Panc1 (cell line): Measurements from ENCODE around the gene CFDP1. TPM values are rescaled to one million over a fixed set of nuclear protein-coding genes. Genes with fewer than 3 reads are reported as not detected.

ENCODE experiments used
- ATAC-seq: fragments of 200-7000 bp; cut with Tn5 transposase; 2 replicates; pipeline ENCODE4 v1.9.1; 2020; ENCODE audit warnings: mild to moderate bottlenecking, moderate library complexity
- BruUV-seq: library from RNA; stranded (reverse); fragments of 400-500 nt; replicated peaks from 2 replicates; lab custom pipeline; 2021; lab: Mats Ljungman, UMichigan
- CTCF ChIA-PET: fragments of 300-600 bp; sonication (Branson Sonifier 250); formaldehyde crosslinking; loops from one replicate; lab custom pipeline; 2022; ENCODE audit warnings: antibody characterized with exemption; lab: Charles Lee
- POLR2A ChIA-PET: fragments of 300-600 bp; sonication (Branson Sonifier 250); formaldehyde crosslinking; loops from one replicate; lab custom pipeline; 2022; ENCODE audit warnings: antibody characterized with exemption; lab: Charles Lee
- DNase-seq: peaks from one replicate; pipeline ENCODE4 v3.0.0-alpha.2; 2010; ENCODE audit warnings: low read depth, low spot score
- H3K27ac ChIP-seq: 2 replicates; pipeline ENCODE4 v1.5.1; 2011; ENCODE audit warnings: mild to moderate bottlenecking, low read length, inconsistent platforms
- H3K27me3 ChIP-seq: fragments of 200-500 bp; sonication (Bioruptor generic); 2 replicates; pipeline ENCODE4 v1.6.0; 2014; ENCODE audit warnings: low read length, inconsistent platforms; ENCODE audit not compliant: control insufficient read depth, insufficient read depth
- H3K36me3 ChIP-seq: fragments of 200-500 bp; sonication (Bioruptor generic); 2 replicates; pipeline ENCODE4 v1.5.1; 2014; ENCODE audit warnings: inconsistent platforms, mild to moderate bottlenecking, low read length, moderate library complexity; ENCODE audit not compliant: control insufficient read depth, insufficient read depth
- H3K4me1 ChIP-seq: 2 replicates; pipeline ENCODE4 v1.5.1; 2011; ENCODE audit warnings: inconsistent platforms, mild to moderate bottlenecking, low read length, moderate library complexity; ENCODE audit not compliant: control insufficient read depth, insufficient read depth
- H3K4me3 ChIP-seq, 2 experiments: 2 replicates each; pipeline ENCODE4 v1.5.1; 2011 to 2012; ENCODE audit warnings: low read depth in 2 of 2, low read length in 2 of 2, mild to moderate bottlenecking in 2 of 2, inconsistent platforms in 1 of 2, moderate library complexity in 1 of 2
- H3K9me3 ChIP-seq: fragments of 200-500 bp; sonication (Bioruptor generic); 2 replicates; pipeline ENCODE4 v1.5.1; 2014; ENCODE audit warnings: low read depth, mild to moderate bottlenecking, inconsistent platforms, low read length, moderate library complexity; ENCODE audit not compliant: control insufficient read depth, insufficient read depth
- CTCF ChIP-seq: fragments of 450-650 bp; IDR thresholded peaks from 2 replicates; pipeline ENCODE4 v1.5.1; 2017; ENCODE audit warnings: mild to moderate bottlenecking
- POLR2AphosphoS5 ChIP-seq: IDR thresholded peaks from 2 replicates; pipeline ENCODE4 v1.6.1; 2012; ENCODE audit warnings: mild to moderate bottlenecking, low read depth, low read length, moderate library complexity
- REST ChIP-seq, 2 experiments: IDR thresholded peaks; 2 replicates each; pipeline ENCODE4 v1.6.1; 2011 to 2012; ENCODE audit warnings: low read depth in 2 of 2, control low read depth in 1 of 2, low read length in 1 of 2, mild to moderate bottlenecking in 1 of 2, moderate library complexity in 1 of 2; ENCODE audit not compliant: insufficient read depth in 1 of 2
- SIN3A ChIP-seq: IDR thresholded peaks from 2 replicates; pipeline ENCODE4 v1.6.1; 2012; ENCODE audit warnings: low read depth, mild to moderate bottlenecking, low read length, moderate library complexity, borderline replicate concordance; ENCODE audit not compliant: insufficient read depth
- TCF7L2 ChIP-seq: IDR thresholded peaks from 2 replicates; pipeline ENCODE4 v1.6.1; 2011; ENCODE audit warnings: mild to moderate bottlenecking, low read depth, low read length, inconsistent platforms
- in situ Hi-C: cut with HindIII; loops from 2 replicates; pipeline ENCODE4 v1.10.0; 2016; ENCODE audit warnings: low sequenced_read_pairs, low pct_unique_long_range_greater_than_20kb
- intact Hi-C: fragments of 100-400 bp; cut with micrococcal nuclease; formaldehyde crosslinking; loops from one replicate; pipeline ENCODE4 v1.10.0; 2022; ENCODE audit not compliant: unreplicated experiment
- total RNA-seq: library from RNA; stranded (reverse); gene quantifications from one replicate; pipeline ENCODE4 v1.2.1, GENCODE V29; 2021; ENCODE audit not compliant: unreplicated experiment

Gene CFDP1
- total RNA-seq, 1 experiment from 2014 or later, result 25.7 TPM

GRCh38 chr16:75250089-75250808, 183.1 kb downstream of the CFDP1 start:
- H3K27ac ChIP-seq, result peak overlapping the region; percentile 95
- in situ Hi-C loops, result no loop called here
- H3K4me1 ChIP-seq, result peaks cover 74% of the 10 kb centered on the region
- DNase-seq (no peak), ATAC-seq (no peak)
- H3K9me3 ChIP-seq, result no peaks in the 10 kb centered on the region
- TF ChIP-seq SIN3A, result 0 out of 2 replicates have a peak, but pooled peaks have one; percentile 4
- no peak for TF ChIP-seq CTCF
- H3K27me3 ChIP-seq, result no peaks in the 10 kb centered on the region
- ChIA-PET POLR2A (interaction anchor here (0.5 to 0.6 kb wide), 2 partner anchors 16 to 17 kb away, joined by 3 to 7 read pairs; no protein-coding TSS in a partner anchor), CTCF (interaction anchor here (0.5 to 0.6 kb wide), 2 partner anchors 117 to 129 kb away, joined by 5 to 6 read pairs; no protein-coding TSS in a partner anchor)
- BruUV-seq, result no TSS peak
- intact Hi-C loops, result no loop called here
- H3K4me3 ChIP-seq, result peak overlapping the region; percentile 70 to 78
- H3K36me3 ChIP-seq, result no peaks in the 10 kb centered on the region

- Histone ChIP-seq H3K4me3 (peak overlapping the region; percentile 70 to 78), H3K9me3 (no peaks in the 10 kb centered on the region), H3K27ac (peak overlapping the region; percentile 95), H3K27me3 (no peaks in the 10 kb centered on the region), H3K36me3 (no peaks in the 10 kb centered on the region), H3K4me1 (peaks cover 74% of the 10 kb centered on the region)
- ATAC-seq (no peak), DNase-seq (no peak)
- intact Hi-C loops (no loop called here), in situ Hi-C loops (no loop called here)
- POLR2A ChIA-PET, result no interaction called here
- CTCF ChIA-PET, result no interaction called here
- BruUV-seq, result no TSS peak
- TF ChIP-seq TCF7L2, result no peak
- no peak for TF ChIP-seq POLR2AphosphoS5
- TF ChIP-seq REST (IDR thresholded peaks at IDR 0.05; ENCODE audit: insufficient read depth in 1 of 2, low read depth in 2 of 2, low read length in 1 of 2), result no peak
- no peak for TF ChIP-seq SIN3A
- no peak for TF ChIP-seq CTCF
Measured at GRCh38 chr16:75249441-75249840, 183.9 kb downstream of the CFDP1 start.
